CD4-positive, CD25-positive, alpha-beta regulatory T cell (primary cell): ENCODE measurements around the gene IGF1. TPM values are rescaled to one million over a fixed set of nuclear protein-coding genes. Genes with fewer than 3 reads are reported as not detected.
"Not testable (repeated sequence)": the region's sequence is repeated elsewhere in the genome, so short reads cannot be mapped to it uniquely, and the experiment has no call there.

Source experiments
- ATAC-seq, 2 donors: fragments of 150-1000 bp; cut with Tn5 transposase; one replicate each; pipeline ENCODE4 v1.10.0; 2021; ENCODE audit warnings: low read depth in 2 of 2, moderate number of reproducible peaks in 2 of 2, moderate library complexity in 1 of 2
- DNase-seq, 3 donors: peaks; one replicate each; pipeline versions ENCODE4 v3.0.0 to v3.0.0-alpha.2; 2012 to 2022; ENCODE audit warnings: mixed read lengths in 1 of 3
- H3K27ac ChIP-seq: one replicate; pipeline ENCODE4 v1.7.0; 2013; ENCODE audit warnings: mild to moderate bottlenecking, low read length; ENCODE audit not compliant: insufficient read depth, poor library complexity, severe bottlenecking
- H3K27me3 ChIP-seq: one replicate; pipeline ENCODE4 v1.7.0; 2013; ENCODE audit warnings: low read length; ENCODE audit not compliant: control insufficient read depth, insufficient read depth
- H3K36me3 ChIP-seq: one replicate; pipeline ENCODE4 v1.7.0; 2013; ENCODE audit warnings: mild to moderate bottlenecking, low read length, moderate library complexity; ENCODE audit not compliant: control insufficient read depth, insufficient read depth
- H3K4me1 ChIP-seq: 2 replicates; pipeline ENCODE4 v1.7.0; 2013; ENCODE audit warnings: mild to moderate bottlenecking, low read length; ENCODE audit not compliant: insufficient read depth, control insufficient read depth, poor library complexity, severe bottlenecking
- H3K4me3 ChIP-seq: one replicate; pipeline ENCODE4 v1.7.0; 2013; ENCODE audit warnings: low read depth, mild to moderate bottlenecking, low read length, moderate library complexity
- H3K9me3 ChIP-seq, 2 experiments: 1 replicate in 1 of 2; 2 replicates in 1 of 2; pipeline ENCODE4 v1.7.0; 2013; ENCODE audit warnings: low read length in 2 of 2, mild to moderate bottlenecking in 1 of 2, moderate library complexity in 1 of 2; ENCODE audit not compliant: control insufficient read depth in 2 of 2
- H3K27ac Mint-ChIP-seq, 3 donors: one replicate each; pipeline ENCODE4 v1.8.0; 2020 to 2022; ENCODE audit warnings: mild to moderate bottlenecking in 3 of 3, mixed read lengths in 3 of 3, moderate library complexity in 2 of 3
- H3K27me3 Mint-ChIP-seq: one replicate; pipeline ENCODE4 v1.8.0; 2022; ENCODE audit warnings: mild to moderate bottlenecking, mixed read lengths
- H3K36me3 Mint-ChIP-seq: one replicate; pipeline ENCODE4 v1.8.0; 2020; ENCODE audit warnings: mixed read lengths
- H3K4me1 Mint-ChIP-seq, 4 donors: one replicate each; pipeline ENCODE4 v1.8.0; 2020 to 2022; ENCODE audit warnings: mixed read lengths in 4 of 4, mild to moderate bottlenecking in 1 of 4
- H3K4me3 Mint-ChIP-seq, 4 donors: one replicate each; pipeline ENCODE4 v1.8.0; 2020 to 2022; ENCODE audit warnings: mild to moderate bottlenecking in 4 of 4, mixed read lengths in 4 of 4, moderate library complexity in 3 of 4
- H3K9me3 Mint-ChIP-seq, 7 donors: one replicate each; pipeline ENCODE4 v1.8.0; 2020 to 2022; ENCODE audit warnings: mixed read lengths in 7 of 7, mild to moderate bottlenecking in 3 of 7, moderate library complexity in 2 of 7
- polyA plus RNA-seq, 4 donors: library from polyadenylated mRNA; unstranded; fragments of 300-500 nt; fragmentation: Illumina TruSeq; gene quantifications; one replicate each; pipeline ENCODE4 v1.2.3, GENCODE V29; 2021
- total RNA-seq: library from RNA; stranded (reverse); gene quantifications from one replicate; pipeline ENCODE4 v1.2.3, GENCODE V29; 2022

The IGF1 gene
- total and polyA plus RNA-seq, 5 donors from 2014 or later: not detected

- Mint-ChIP-seq H3K9me3 (no peaks in the 10 kb centered on the region), H3K27me3 (peaks cover 15% of the 10 kb centered on the region)
Measured at GRCh38 chr12:102459314-102459713, 21.0 kb downstream of the IGF1 start.

GRCh38 chr12:102454808-102455760 lies 25.3 kb downstream of the IGF1 start:
- Histone ChIP-seq H3K4me3 (no peak overlapping the region), H3K4me1 (no peaks in the 10 kb centered on the region), H3K36me3 (no peaks in the 10 kb centered on the region), H3K27me3 (peaks cover 3% of the 10 kb centered on the region), H3K27ac (no peak overlapping the region), H3K9me3 (no peaks in the 10 kb centered on the region)
- ATAC-seq (no peak), DNase-seq (no peak)
- Mint-ChIP-seq H3K4me1 (no peaks in the 10 kb centered on the region), H3K36me3 (no peaks in the 10 kb centered on the region), H3K27me3 (peaks cover 5% of the 10 kb centered on the region), H3K4me3 (no peak overlapping the region), H3K9me3 (peaks cover 0 to 2% (median 0%) of the 10 kb centered on the region in 7 donors), H3K27ac (no peak overlapping the region)

More at GRCh38 chr12:102459314-102459713, 21.0 kb downstream of the IGF1 start:
- DNase-seq (no peak), ATAC-seq (no peak)
- Mint-ChIP-seq H3K27ac (no peak overlapping the region), H3K4me3 (no peak overlapping the region), H3K36me3 (no peaks in the 10 kb centered on the region), H3K4me1 (no peaks in the 10 kb centered on the region)
- no peaks in the 10 kb centered on the region for H3K36me3 ChIP-seq
- peaks cover 3% of the 10 kb centered on the region for H3K27me3 ChIP-seq
- H3K27ac ChIP-seq: no peak overlapping the region
- no peaks in the 10 kb centered on the region for H3K9me3 ChIP-seq
- no peaks in the 10 kb centered on the region for H3K4me1 ChIP-seq
- no peak overlapping the region for H3K4me3 ChIP-seq

GRCh38 chr12:102454330-102454729 lies 26.0 kb downstream of the IGF1 start:
- no peaks in the 10 kb centered on the region for H3K36me3 ChIP-seq
- H3K27ac Mint-ChIP-seq: no peak overlapping the region

GRCh38 chr12:102452605-102453004 lies 27.8 kb downstream of the IGF1 start:
- Mint-ChIP-seq H3K9me3 (peaks cover 0 to 2% (median 0%) of the 10 kb centered on the region in 7 donors), H3K4me1 (no peaks in the 10 kb centered on the region)

More at GRCh38 chr12:102454330-102454729, 26.0 kb downstream of the IGF1 start:
- Mint-ChIP-seq H3K27me3 (peaks cover 5% of the 10 kb centered on the region), H3K4me3 (no peak overlapping the region), H3K36me3 (no peaks in the 10 kb centered on the region), H3K4me1 (no peaks in the 10 kb centered on the region), H3K9me3 (peaks cover 0 to 2% (median 0%) of the 10 kb centered on the region in 7 donors)
- Histone ChIP-seq H3K9me3 (no peaks in the 10 kb centered on the region), H3K4me3 (no peak overlapping the region), H3K4me1 (no peaks in the 10 kb centered on the region), H3K27me3 (peaks cover 3% of the 10 kb centered on the region), H3K27ac (no peak overlapping the region)
- ATAC-seq (no peak), DNase-seq (no peak)

GRCh38 chr12:102449018-102449417 lies 31.3 kb downstream of the IGF1 start:
- not testable (repeated sequence) for H3K4me3 Mint-ChIP-seq, H3K36me3 ChIP-seq, DNase-seq, H3K4me1 ChIP-seq, H3K9me3 ChIP-seq, H3K4me1 Mint-ChIP-seq, H3K27me3 Mint-ChIP-seq, H3K27ac ChIP-seq, H3K36me3 Mint-ChIP-seq, H3K27me3 ChIP-seq, ATAC-seq, H3K9me3 Mint-ChIP-seq, H3K27ac Mint-ChIP-seq, H3K4me3 ChIP-seq

More at GRCh38 chr12:102452605-102453004, 27.8 kb downstream of the IGF1 start:
- H3K9me3 ChIP-seq: no peaks in the 10 kb centered on the region
- Mint-ChIP-seq H3K27me3 (no peaks in the 10 kb centered on the region), H3K27ac (no peak overlapping the region), H3K36me3 (no peaks in the 10 kb centered on the region), H3K4me3 (no peak overlapping the region)
- H3K36me3 ChIP-seq: no peaks in the 10 kb centered on the region
- no peaks in the 10 kb centered on the region for H3K4me1 ChIP-seq
- ATAC-seq: no peak
- H3K27ac ChIP-seq: no peak overlapping the region
- DNase-seq: no peak
- H3K27me3 ChIP-seq: peaks cover 3% of the 10 kb centered on the region
- H3K4me3 ChIP-seq: no peak overlapping the region

- not testable (repeated sequence) for H3K27ac Mint-ChIP-seq, H3K4me3 Mint-ChIP-seq, H3K27ac ChIP-seq, H3K9me3 Mint-ChIP-seq, H3K4me1 ChIP-seq, H3K9me3 ChIP-seq, H3K4me3 ChIP-seq, H3K27me3 ChIP-seq, H3K4me1 Mint-ChIP-seq, H3K36me3 Mint-ChIP-seq, H3K36me3 ChIP-seq, ATAC-seq, DNase-seq, H3K27me3 Mint-ChIP-seq
Measured at GRCh38 chr12:102447426-102447825, 32.9 kb downstream of the IGF1 start.

GRCh38 chr12:102444707-102445106 lies 35.7 kb downstream of the IGF1 start:
- Mint-ChIP-seq H3K36me3 (no peaks in the 10 kb centered on the region), H3K27me3 (no peaks in the 10 kb centered on the region), H3K9me3 (peaks cover 0 to 5% (median 1%) of the 10 kb centered on the region in 7 donors), H3K4me1 (no peaks in the 10 kb centered on the region), H3K4me3 (no peak overlapping the region), H3K27ac (no peak overlapping the region)
- Histone ChIP-seq H3K4me3 (no peak overlapping the region), H3K9me3 (no peaks in the 10 kb centered on the region), H3K27ac (no peak overlapping the region), H3K27me3 (no peaks in the 10 kb centered on the region), H3K36me3 (no peaks in the 10 kb centered on the region), H3K4me1 (no peaks in the 10 kb centered on the region)
- DNase-seq (no peak), ATAC-seq (no peak)

GRCh38 chr12:102444093-102444492 lies 36.3 kb downstream of the IGF1 start:
- Mint-ChIP-seq H3K9me3 (peaks cover 0 to 5% (median 1%) of the 10 kb centered on the region in 7 donors), H3K27ac (no peak overlapping the region), H3K4me3 (no peak overlapping the region), H3K27me3 (no peaks in the 10 kb centered on the region), H3K4me1 (no peaks in the 10 kb centered on the region), H3K36me3 (no peaks in the 10 kb centered on the region)
- Histone ChIP-seq H3K9me3 (no peaks in the 10 kb centered on the region), H3K4me1 (no peaks in the 10 kb centered on the region), H3K27me3 (no peaks in the 10 kb centered on the region), H3K4me3 (no peak overlapping the region), H3K36me3 (no peaks in the 10 kb centered on the region), H3K27ac (no peak overlapping the region)
- ATAC-seq: no peak
- no peak for DNase-seq
